Skeletal muscle tissue (tissue), 4 donors: ENCODE results near the gene COL4A3. TPM values are rescaled to one million over a fixed set of nuclear protein-coding genes. Genes with fewer than 3 reads are reported as not detected.

ENCODE experiments used
- H3K27ac ChIP-seq: one replicate; pipeline ENCODE4 v1.7.0; 2013; ENCODE audit warnings: mild to moderate bottlenecking, low read depth, low read length, inconsistent platforms
- H3K27me3 ChIP-seq, 3 donors: one replicate each; pipeline ENCODE4 v1.7.0; 2013; ENCODE audit warnings: low read length in 3 of 3; ENCODE audit not compliant: control insufficient read depth in 3 of 3, insufficient read depth in 3 of 3
- H3K36me3 ChIP-seq, 3 donors: one replicate each; pipeline ENCODE4 v1.7.0; 2013; ENCODE audit warnings: low read length in 3 of 3; ENCODE audit not compliant: control insufficient read depth in 3 of 3, insufficient read depth in 3 of 3
- H3K4me1 ChIP-seq, 3 donors: one replicate each; pipeline ENCODE4 v1.7.0; 2013; ENCODE audit warnings: low read length in 3 of 3, mild to moderate bottlenecking in 3 of 3; ENCODE audit not compliant: control insufficient read depth in 3 of 3, insufficient read depth in 3 of 3
- H3K4me3 ChIP-seq, 3 donors: one replicate each; pipeline ENCODE4 v1.7.0; 2013; ENCODE audit warnings: low read length in 3 of 3
- H3K9ac ChIP-seq, 3 donors: one replicate each; pipeline ENCODE4 v1.7.0; 2013; ENCODE audit warnings: low read length in 3 of 3, mild to moderate bottlenecking in 3 of 3, moderate library complexity in 2 of 3, low read depth in 1 of 3
- H3K9me3 ChIP-seq, 3 donors: one replicate each; pipeline ENCODE4 v1.7.0; 2013; ENCODE audit warnings: low read length in 3 of 3; ENCODE audit not compliant: control insufficient read depth in 3 of 3
- total RNA-seq: library from RNA; depleted of rRNA; stranded (reverse); fragments of >200 nt; gene quantifications from one replicate; pipeline ENCODE4 v1.2.3, GENCODE V29; 2014
- donor health status: Osteomylitis.

COL4A3 gene
- total RNA-seq, 1 donor from 2014 or later, result under 0.01 TPM

- H3K27ac ChIP-seq, result peak overlapping the region; percentile 67
- H3K9ac ChIP-seq, result peak overlapping the region in 2 of 3 donors; percentile 51 to 77
- H3K27me3 ChIP-seq, result no peaks in the 10 kb centered on the region
- H3K9me3 ChIP-seq, result no peaks in the 10 kb centered on the region
- no peaks in the 10 kb centered on the region for H3K36me3 ChIP-seq
- peak overlapping the region in 1 of 3 donors; percentile 1 for H3K4me3 ChIP-seq
- H3K4me1 ChIP-seq, result peaks cover 10 to 16% (median 13%) of the 10 kb centered on the region in 3 donors
These were observed 16.3 kb downstream of the COL4A3 start for GRCh38 chr2:227180770-227181169.

- no peaks in the 10 kb centered on the region for H3K9me3 ChIP-seq
- H3K27me3 ChIP-seq, result no peaks in the 10 kb centered on the region
- H3K4me3 ChIP-seq, result no peak overlapping the region
- H3K9ac ChIP-seq, result no peak overlapping the region
- no peak overlapping the region for H3K27ac ChIP-seq
- H3K36me3 ChIP-seq, result no peaks in the 10 kb centered on the region
- H3K4me1 ChIP-seq, result peaks cover 19 to 36% (median 23%) of the 10 kb centered on the region in 3 donors
These were observed 18.3 kb downstream of the COL4A3 start for GRCh38 chr2:227182765-227183164.

GRCh38 chr2:227183657-227184367 is 19.4 kb downstream of the COL4A3 start:
- H3K4me3 ChIP-seq, result no peak overlapping the region
- H3K36me3 ChIP-seq, result no peaks in the 10 kb centered on the region
- no peaks in the 10 kb centered on the region for H3K9me3 ChIP-seq
- no peak overlapping the region for H3K9ac ChIP-seq
- peaks cover 23 to 40% (median 32%) of the 10 kb centered on the region in 3 donors for H3K4me1 ChIP-seq
- H3K27ac ChIP-seq, result no peak overlapping the region
- H3K27me3 ChIP-seq, result no peaks in the 10 kb centered on the region

GRCh38 chr2:227185615-227186232 is 21.3 kb downstream of the COL4A3 start:
- peak overlapping the region; percentile 5 for H3K27ac ChIP-seq
- H3K9me3 ChIP-seq, result no peaks in the 10 kb centered on the region
- peaks cover 28 to 42% (median 40%) of the 10 kb centered on the region in 3 donors for H3K4me1 ChIP-seq
- no peak overlapping the region for H3K9ac ChIP-seq
- H3K27me3 ChIP-seq, result no peaks in the 10 kb centered on the region
- H3K4me3 ChIP-seq, result no peak overlapping the region
- H3K36me3 ChIP-seq, result no peaks in the 10 kb centered on the region

- peak overlapping the region; percentile 91 for H3K27ac ChIP-seq
- H3K4me1 ChIP-seq, result peaks cover 28 to 44% (median 41%) of the 10 kb centered on the region in 3 donors
These were observed 22.3 kb downstream of the COL4A3 start for GRCh38 chr2:227186751-227187150.

GRCh38 chr2:227188292-227188691 is 23.9 kb downstream of the COL4A3 start:
- peak overlapping the region in 1 of 3 donors; percentile 3 for H3K4me3 ChIP-seq
- peak overlapping the region; percentile 91 for H3K27ac ChIP-seq
- no peaks in the 10 kb centered on the region for H3K36me3 ChIP-seq
- no peaks in the 10 kb centered on the region for H3K9me3 ChIP-seq
- no peaks in the 10 kb centered on the region for H3K27me3 ChIP-seq
- peaks cover 28 to 50% (median 45%) of the 10 kb centered on the region in 3 donors for H3K4me1 ChIP-seq
- peak overlapping the region; percentile 16 to 76 (median 40) for H3K9ac ChIP-seq

More at GRCh38 chr2:227186751-227187150, 22.3 kb downstream of the COL4A3 start:
- no peaks in the 10 kb centered on the region for H3K9me3 ChIP-seq
- H3K4me3 ChIP-seq, result no peak overlapping the region
- no peaks in the 10 kb centered on the region for H3K27me3 ChIP-seq
- no peaks in the 10 kb centered on the region for H3K36me3 ChIP-seq
- H3K9ac ChIP-seq, result no peak overlapping the region

GRCh38 chr2:227191367-227191766 is 26.9 kb downstream of the COL4A3 start:
- no peaks in the 10 kb centered on the region for H3K9me3 ChIP-seq
- H3K27me3 ChIP-seq, result no peaks in the 10 kb centered on the region
- peak overlapping the region; percentile 21 for H3K27ac ChIP-seq
- H3K9ac ChIP-seq, result peak overlapping the region in 1 of 3 donors; percentile 15
- H3K4me1 ChIP-seq, result peaks cover 26 to 41% (median 38%) of the 10 kb centered on the region in 3 donors
- no peak overlapping the region for H3K4me3 ChIP-seq
- H3K36me3 ChIP-seq, result no peaks in the 10 kb centered on the region

- H3K27ac ChIP-seq, result peak overlapping the region; percentile 14
These were observed 28.1 kb downstream of the COL4A3 start for GRCh38 chr2:227192491-227192890.

GRCh38 chr2:227194219-227194618 is 29.8 kb downstream of the COL4A3 start:
- no peak overlapping the region for H3K9ac ChIP-seq
- H3K36me3 ChIP-seq, result no peaks in the 10 kb centered on the region
- peaks cover 12 to 20% (median 16%) of the 10 kb centered on the region in 3 donors for H3K4me1 ChIP-seq
- H3K27me3 ChIP-seq, result no peaks in the 10 kb centered on the region
- H3K4me3 ChIP-seq, result no peak overlapping the region
- no peaks in the 10 kb centered on the region for H3K9me3 ChIP-seq
- no peak overlapping the region for H3K27ac ChIP-seq

More at GRCh38 chr2:227192491-227192890, 28.1 kb downstream of the COL4A3 start:
- H3K4me1 ChIP-seq, result peaks cover 21 to 33% (median 27%) of the 10 kb centered on the region in 3 donors
- H3K36me3 ChIP-seq, result no peaks in the 10 kb centered on the region
- H3K9me3 ChIP-seq, result no peaks in the 10 kb centered on the region
- H3K27me3 ChIP-seq, result no peaks in the 10 kb centered on the region
- no peak overlapping the region for H3K4me3 ChIP-seq
- no peak overlapping the region for H3K9ac ChIP-seq

- H3K9ac ChIP-seq, result no peak overlapping the region
- H3K36me3 ChIP-seq, result no peaks in the 10 kb centered on the region
- H3K27me3 ChIP-seq, result no peaks in the 10 kb centered on the region
- H3K9me3 ChIP-seq, result no peaks in the 10 kb centered on the region
- H3K4me1 ChIP-seq, result peaks cover 0 to 5% (median 2%) of the 10 kb centered on the region in 3 donors
- no peak overlapping the region for H3K27ac ChIP-seq
- no peak overlapping the region for H3K4me3 ChIP-seq
These were observed 34.4 kb downstream of the COL4A3 start for GRCh38 chr2:227198866-227199265.
